Bone marrow (tissue), 2 donors: Measurements from ENCODE around the gene ALG12.

ENCODE experiments used
- DNase-seq, 2 donors: peaks; one replicate each; lab custom pipeline; 2025; lab: John Stamatoyannopoulos, UW

ALG12 gene

DNA sequence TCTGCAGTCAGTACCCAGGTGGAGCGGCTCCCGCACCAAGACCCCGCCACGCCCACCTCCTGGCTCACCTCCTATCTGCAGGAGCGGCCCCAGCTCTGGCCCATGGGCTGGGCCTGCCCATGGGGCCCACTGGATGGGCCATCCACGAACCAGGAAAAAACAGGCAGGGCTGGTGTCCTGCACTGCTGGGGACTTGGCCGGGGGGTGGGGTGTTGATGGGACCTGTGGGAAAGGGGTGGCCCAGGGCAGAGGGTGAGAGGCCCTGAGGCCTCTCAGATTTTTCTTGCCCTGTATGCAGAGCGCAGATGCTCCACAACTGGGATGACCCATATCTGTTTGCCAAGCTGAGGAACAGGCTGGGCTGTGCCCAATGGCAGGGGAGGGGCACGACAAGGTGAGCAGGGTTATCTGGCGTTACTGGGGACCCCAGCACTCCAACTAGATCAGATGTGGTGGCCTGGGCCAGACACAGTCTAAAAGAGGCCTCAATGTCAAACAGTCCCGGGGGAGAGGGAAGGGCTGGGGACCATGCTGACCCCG, 39.7 kb upstream of the ALG12 start:
- DNase-seq = no peak

GRCh38 chr22:49956914-49957825, 38.9 kb upstream of the ALG12 start:
- DNase-seq = no peak

DNA sequence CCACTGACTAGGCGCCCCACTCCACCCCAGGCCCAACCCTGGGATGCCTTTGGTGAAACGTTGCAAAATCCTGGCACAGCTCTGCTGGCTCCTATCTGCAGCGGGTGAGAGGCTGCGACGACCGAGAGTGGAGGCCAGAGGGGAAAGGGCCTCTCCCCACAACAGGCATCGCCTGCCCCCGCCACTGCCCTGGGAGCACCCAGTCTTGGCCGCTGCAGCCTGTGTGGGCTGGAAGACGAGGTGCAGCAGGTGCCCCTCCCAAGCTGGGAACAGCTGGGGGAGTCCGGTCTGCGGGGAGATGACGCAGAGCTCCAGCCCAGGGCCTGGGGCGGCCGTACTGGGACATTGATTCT, 38.2 kb upstream of the ALG12 start:
- no peak for DNase-seq

- no peak for DNase-seq
Measured at GRCh38 chr22:49955581-49956417, 37.6 kb upstream of the ALG12 start.

DNA sequence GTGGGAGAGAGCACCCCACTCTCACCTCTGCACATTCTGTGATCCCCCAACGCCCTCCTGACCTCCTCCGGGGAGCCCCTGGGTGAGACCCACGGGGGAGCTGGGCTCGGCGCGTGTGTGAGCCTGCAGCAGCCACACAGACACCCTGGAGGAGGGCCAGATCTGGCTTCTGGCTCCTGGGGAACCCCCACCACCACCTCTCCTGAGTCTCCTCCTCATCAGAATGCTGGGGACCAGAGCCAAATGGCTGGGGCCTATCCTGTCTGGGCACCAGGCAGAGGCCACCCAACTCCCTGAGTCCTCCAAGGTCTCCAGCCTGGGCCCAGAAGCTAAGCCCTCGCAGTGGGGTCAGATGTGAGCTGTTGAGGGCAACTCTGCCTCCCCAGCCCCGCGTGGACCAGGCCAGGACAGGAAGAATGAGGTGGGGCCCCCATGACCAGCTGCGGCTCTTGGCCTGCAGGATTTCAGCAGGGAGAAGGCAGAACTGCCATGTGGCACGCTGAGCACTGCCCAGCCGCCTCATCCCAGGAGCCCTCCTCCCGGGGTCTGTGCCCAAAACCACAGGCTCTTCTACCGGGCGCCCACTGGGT, 36.8 kb upstream of the ALG12 start:
- DNase-seq = no peak

DNA sequence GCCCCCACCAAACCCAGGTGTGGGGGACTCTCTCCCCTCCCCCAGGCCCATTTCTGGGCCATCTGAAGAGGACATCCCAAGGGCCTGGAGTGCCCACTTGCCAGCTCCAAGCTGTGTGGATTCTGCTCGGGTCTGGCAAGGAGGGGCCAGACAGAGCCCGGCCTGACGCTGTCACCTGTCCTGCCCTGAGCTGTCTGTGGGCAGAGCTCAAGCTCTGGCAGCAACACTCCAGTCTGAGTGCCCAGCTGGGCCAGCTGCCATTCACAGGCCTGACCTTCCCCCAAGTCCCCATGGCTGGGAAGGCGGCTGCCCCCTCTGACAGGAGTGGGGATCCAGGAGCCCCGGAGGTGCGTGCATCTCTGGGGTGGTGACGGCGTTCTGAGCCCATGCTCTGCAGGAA, 36.1 kb upstream of the ALG12 start:
- DNase-seq = no peak

DNA sequence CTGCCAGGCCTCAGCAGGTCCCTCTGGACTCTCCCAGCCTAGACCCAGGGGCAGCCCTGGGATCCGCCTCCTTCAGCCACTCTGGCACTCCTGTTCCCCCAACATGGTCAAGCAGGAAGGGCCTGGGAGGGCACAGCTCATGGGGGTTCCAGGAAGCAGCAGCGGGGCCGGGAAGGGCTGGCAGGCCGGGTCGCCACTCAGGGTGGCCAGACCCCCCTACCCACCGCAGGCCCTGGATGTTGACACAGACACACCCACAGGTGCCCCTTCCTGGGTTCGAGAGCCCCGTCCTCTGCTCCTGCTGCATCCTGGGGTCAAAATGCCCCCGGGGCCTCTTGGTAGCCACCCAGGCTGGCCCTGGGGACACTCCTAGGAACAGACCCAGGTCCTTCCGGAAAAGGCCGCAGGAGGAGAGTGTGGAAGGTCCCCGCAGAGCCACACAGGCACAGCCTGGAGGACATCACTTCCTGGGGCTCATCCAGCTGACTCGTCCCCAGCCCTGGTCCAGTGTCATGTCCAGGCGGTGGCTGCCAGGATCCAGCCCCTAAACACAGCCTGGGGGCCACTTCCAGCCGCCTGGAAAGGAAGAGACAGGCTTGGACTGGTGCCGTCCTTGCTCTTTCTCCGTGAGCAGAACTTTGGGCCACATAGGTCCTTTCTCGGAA, 35.6 kb upstream of the ALG12 start:
- no peak for DNase-seq

GRCh38 chr22:49953027-49953679, 34.9 kb upstream of the ALG12 start:
- DNase-seq = no peak

DNA sequence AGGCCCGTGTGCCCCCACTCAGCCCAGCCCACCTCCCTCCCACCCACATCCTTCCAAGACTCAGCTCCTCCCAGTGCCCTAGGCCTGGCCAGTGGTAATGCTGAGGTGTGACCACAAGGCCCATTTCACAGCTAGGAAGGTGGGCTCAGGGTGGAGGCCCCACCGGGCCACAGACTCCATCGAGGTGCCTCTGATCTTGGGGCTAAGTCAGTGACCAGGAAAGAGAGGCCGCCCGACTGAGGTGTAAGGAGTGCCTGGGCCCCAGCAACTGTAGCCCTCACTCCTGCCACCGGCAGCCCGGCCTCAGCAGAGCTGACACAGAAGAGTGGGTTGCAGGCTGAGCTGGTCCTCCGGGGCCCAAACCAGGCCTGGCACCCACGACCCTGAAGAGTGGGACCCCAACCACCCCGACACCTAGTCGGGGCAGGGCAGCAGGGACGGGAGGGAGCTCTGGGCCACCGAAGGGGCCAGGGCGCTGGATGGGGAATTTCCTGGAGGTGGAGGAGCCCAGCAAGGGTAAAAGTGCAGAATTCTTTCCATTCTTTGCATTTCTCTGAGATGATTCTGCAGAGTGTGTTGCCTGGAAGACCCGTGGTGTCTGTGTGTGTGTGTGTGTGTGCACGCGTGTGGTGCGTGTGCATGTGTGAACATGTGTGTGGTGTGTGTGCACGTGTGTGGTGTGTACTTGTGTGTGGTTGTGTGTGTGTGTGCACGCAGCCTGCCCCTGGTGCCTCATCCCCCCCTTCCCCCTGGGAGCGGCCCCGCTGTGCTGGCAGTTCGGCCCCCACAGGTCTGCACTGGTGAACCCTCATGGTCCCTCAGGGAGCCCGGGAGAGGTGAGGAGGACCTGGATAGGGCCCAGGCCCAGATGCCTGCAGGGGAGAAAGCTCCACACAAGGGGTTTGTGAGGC, 34.0 kb upstream of the ALG12 start:
- DNase-seq = no peak

GRCh38 chr22:49951678-49951985, 33.4 kb upstream of the ALG12 start:
- DNase-seq = no peak

- DNase-seq = no peak
Measured at GRCh38 chr22:49951000-49951677, 32.9 kb upstream of the ALG12 start.

- DNase-seq = no peak
Measured at GRCh38 chr22:49950396-49950994, 32.3 kb upstream of the ALG12 start.

DNA sequence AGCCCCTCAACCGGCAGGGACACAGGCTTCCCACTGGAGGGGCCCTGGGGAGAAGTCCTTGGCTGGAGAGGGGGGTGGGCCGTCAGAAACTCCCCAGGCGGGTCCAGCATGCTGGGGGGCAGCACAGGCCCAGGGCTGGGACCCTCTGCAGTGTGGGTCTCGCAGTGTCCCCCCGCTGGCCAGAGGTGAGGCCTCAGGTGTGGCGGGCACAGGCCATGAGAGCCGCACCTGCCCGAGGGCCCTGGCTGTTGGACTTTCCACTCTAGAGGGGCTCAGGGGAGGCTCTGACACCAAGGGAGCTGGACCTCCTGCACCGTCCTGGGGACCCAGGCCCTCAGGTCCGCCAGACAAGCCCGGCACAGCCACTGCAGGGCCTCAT, 31.7 kb upstream of the ALG12 start:
- no peak for DNase-seq

- DNase-seq = no peak
Measured at GRCh38 chr22:49948958-49949913, 31.0 kb upstream of the ALG12 start.

DNA sequence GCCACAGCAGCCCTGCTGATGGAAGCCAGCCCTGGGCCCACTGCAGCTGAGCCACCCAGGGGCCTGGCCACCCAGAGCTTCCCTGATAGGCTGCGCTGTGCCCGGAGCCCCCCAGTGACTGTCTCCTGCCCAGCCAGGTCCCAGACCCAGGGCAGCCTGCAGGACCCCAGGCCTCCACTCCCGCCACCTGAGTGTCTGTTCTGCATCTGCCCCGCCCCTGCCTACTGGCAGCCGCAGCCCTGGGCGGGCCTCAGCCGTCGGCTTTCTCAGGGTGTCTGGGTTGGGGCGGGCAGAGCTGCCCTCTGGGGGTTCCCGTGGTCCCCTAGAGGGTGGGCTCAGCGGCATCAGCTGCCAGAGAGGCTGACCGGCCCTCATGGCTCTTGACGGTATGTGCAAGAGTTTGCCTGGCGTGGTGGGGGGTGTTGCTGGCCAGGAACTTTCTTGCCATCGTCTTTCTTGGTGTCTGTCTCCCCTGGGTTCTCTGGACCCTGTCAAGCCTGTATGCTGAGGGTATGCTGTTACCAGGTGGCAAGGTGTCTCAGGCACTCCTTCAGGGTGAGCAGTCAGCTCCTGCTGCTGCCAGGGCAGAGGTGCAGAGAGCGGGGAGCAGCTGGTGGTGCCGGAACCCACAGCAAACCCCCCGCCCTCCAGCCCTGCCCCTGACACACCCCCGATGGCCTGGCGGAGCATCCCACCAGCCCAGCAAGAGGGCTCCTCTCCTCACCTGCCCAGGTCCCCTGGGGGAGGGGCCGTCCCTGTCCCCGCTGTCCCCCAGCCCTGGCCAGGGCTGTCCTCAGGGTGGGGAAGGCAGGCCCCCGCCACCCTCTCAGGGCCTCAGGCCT, 30.1 kb upstream of the ALG12 start:
- no peak for DNase-seq

GRCh38 chr22:49947296-49947622, 29.0 kb upstream of the ALG12 start:
- no peak for DNase-seq

DNA sequence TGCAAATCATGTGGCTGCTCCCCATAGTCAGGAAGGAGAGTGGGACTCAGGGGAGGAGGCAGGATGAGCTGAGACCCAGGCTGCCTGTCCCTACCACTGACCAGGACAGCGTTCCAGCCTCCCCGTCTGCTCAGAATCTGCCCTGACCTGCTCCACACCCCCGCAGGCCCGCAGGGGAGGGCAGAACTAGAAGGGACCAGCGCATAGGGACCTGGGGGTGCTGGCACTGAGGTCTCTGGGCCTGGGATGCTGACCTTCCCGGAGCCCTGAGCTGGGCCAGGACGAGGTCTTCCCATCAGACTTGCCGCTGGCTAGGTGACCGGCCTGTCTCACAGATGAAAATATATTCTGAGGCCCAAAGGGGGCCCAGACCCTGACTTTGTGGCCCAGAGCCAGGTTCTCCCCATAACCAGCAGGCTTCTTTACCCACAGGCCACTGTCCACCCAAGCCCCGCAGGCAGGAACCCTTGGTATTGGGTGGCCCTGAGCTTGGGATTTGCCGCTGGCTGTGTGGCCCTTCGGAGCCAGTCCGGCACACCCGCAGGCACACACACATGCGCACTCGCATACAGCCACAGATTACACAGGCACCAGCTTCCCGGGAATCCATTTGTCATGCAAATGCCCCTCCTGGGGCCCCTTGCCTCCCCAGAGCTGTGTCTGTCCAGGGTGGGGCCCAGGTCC, 28.5 kb upstream of the ALG12 start:
- no peak for DNase-seq
